ENCODE data around the gene PTGDS. TPM values are rescaled to one million over a fixed set of nuclear protein-coding genes. Genes with fewer than 3 reads are reported as not detected.

PTGDS gene
- total RNA-seq, 1 experiment from 2014 or later: 3.6 TPM

DNA sequence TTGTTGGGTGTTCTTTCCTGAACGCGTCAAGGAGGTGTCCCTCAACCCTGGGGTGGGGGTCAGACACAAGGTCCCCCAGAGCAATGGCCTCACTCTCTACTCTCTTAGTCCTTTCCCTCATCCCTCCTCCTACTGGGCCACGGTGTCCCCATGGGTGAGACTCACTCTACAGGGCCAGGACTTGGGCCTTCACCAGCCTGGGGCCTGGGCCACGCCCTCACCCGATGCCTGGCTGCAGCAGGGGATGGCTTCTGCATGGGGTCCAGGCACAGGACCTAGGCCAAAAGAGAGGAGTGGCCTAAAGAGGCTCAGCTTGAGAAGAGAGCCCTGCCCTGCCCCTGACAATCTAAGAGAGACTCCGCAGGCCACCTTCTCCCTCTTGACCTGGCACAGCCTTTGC lies 19.4 kb upstream of the PTGDS start:
- Mint-ChIP-seq H3K9me3 (peaks cover 6% of the 10 kb centered on the region in 2 experiments; a peak in 4 of 5 replicates), H3K4me3 (no peak overlapping the region), H3K4me1 (0 out of 4 replicates have a peak, but pooled peaks cover 0 to 2% of the 10 kb centered on the region in 2 experiments), H3K36me3 (ENCODE audit: insufficient read depth in 1 of 3, low read depth in 3 of 3) (no peaks in the 10 kb centered on the region; a peak in 1 of 7 replicates), H3K27me3 (ENCODE audit: low read depth) (peaks cover 8% of the 10 kb centered on the region), H3K27ac (no peak overlapping the region; a peak in 1 of 7 replicates)
- Histone ChIP-seq H3K4me2 (ENCODE audit: insufficient read depth, insufficient read length, low read length) (no peak overlapping the region), H3K4ac (ENCODE audit: low read depth, low read length) (no peak overlapping the region), H3K4me1 (ENCODE audit: insufficient read depth, low read length) (no peaks in the 10 kb centered on the region), H3K79me2 (ENCODE audit: insufficient read depth, low read length) (no peaks in the 10 kb centered on the region), H3K27me3 (ENCODE audit: insufficient read depth, low read length) (no peaks in the 10 kb centered on the region), H4K5ac (ENCODE audit: insufficient read length, low read depth, low read length) (no peak overlapping the region), H3K18ac (ENCODE audit: insufficient read length, low read depth, low read length) (no peak overlapping the region), H3K56ac (ENCODE audit: insufficient read length, low read depth, low read length) (no peak overlapping the region), H3K23ac (ENCODE audit: insufficient read length, low read depth, low read length) (no peak overlapping the region), H4K8ac (replicated peaks; ENCODE audit: insufficient read length, low read depth, low read length) (no peak overlapping the region), H3K14ac (ENCODE audit: insufficient read depth, low read length) (no peak overlapping the region), H2BK12ac (ENCODE audit: insufficient read length, low read depth, low read length) (no peak overlapping the region), H2BK120ac (ENCODE audit: low read depth, low read length, poor library complexity, severe bottlenecking) (no peak overlapping the region), H3K9me3 (ENCODE audit: control insufficient read depth, low read depth, low read length) (no peaks in the 10 kb centered on the region), H3T11ph (ENCODE audit: low read length) (no peak overlapping the region), H3K23me2 (ENCODE audit: insufficient read length, low read depth, low read length, poor library complexity, severe bottlenecking) (no peaks in the 10 kb centered on the region), H2AFZ (ENCODE audit: low read length) (no peak overlapping the region), H4K91ac (ENCODE audit: insufficient read length, low read depth, low read length) (no peak overlapping the region), H2BK15ac (ENCODE audit: low read depth, low read length) (no peak overlapping the region), H3K79me1 (ENCODE audit: insufficient read depth, low read depth, low read length, poor library complexity, severe bottlenecking) (no peaks in the 10 kb centered on the region), H2BK20ac (ENCODE audit: low read depth, low read length, poor library complexity, severe bottlenecking) (no peak overlapping the region), H2AK5ac (ENCODE audit: insufficient read length, low read length) (no peak overlapping the region), H2BK5ac (ENCODE audit: insufficient read length, low read length) (no peak overlapping the region), H4K20me1 (ENCODE audit: control insufficient read depth, insufficient read depth, insufficient read length) (peaks cover 2% of the 10 kb centered on the region), H3K9ac (ENCODE audit: extremely low read depth, insufficient read length, low read length) (no peak overlapping the region), H3K27ac (ENCODE audit: insufficient read length, low read depth, low read length) (no peak overlapping the region)
- no peak for DNase-seq
- WGBS (ENCODE audit: extremely low coverage, insufficient read length, low lambda C conversion rate): no CpG with 5 or more reads among the region's 6 CpGs
- TF ChIP-seq, protein P1, sequence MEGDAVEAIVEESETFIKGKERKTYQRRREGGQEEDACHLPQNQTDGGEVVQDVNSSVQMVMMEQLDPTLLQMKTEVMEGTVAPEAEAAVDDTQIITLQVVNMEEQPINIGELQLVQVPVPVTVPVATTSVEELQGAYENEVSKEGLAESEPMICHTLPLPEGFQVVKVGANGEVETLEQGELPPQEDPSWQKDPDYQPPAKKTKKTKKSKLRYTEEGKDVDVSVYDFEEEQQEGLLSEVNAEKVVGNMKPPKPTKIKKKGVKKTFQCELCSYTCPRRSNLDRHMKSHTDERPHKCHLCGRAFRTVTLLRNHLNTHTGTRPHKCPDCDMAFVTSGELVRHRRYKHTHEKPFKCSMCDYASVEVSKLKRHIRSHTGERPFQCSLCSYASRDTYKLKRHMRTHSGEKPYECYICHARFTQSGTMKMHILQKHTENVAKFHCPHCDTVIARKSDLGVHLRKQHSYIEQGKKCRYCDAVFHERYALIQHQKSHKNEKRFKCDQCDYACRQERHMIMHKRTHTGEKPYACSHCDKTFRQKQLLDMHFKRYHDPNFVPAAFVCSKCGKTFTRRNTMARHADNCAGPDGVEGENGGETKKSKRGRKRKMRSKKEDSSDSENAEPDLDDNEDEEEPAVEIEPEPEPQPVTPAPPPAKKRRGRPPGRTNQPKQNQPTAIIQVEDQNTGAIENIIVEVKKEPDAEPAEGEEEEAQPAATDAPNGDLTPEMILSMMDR (conservative IDR thresholded peaks at IDR 0.05): no peak
